HepG2 (cell line): ENCODE data around the gene C20orf96. TPM values are rescaled to one million over a fixed set of nuclear protein-coding genes. Genes with fewer than 3 reads are reported as not detected.

ENCODE experiments used
- ADNP ChIP-seq: sonication (generic); formaldehyde crosslinking; IDR thresholded peaks from 2 replicates; pipeline ENCODE4 v1.4.0; 2020; ENCODE audit warnings: missing genetic modification reagents
- ARNTL ChIP-seq: sonication (generic); formaldehyde crosslinking; IDR thresholded peaks from 2 replicates; pipeline ENCODE4 v1.4.0; 2020; ENCODE audit warnings: mild to moderate bottlenecking, missing genetic modification reagents
- BCLAF1 ChIP-seq: fragments of 450-650 bp; IDR thresholded peaks from 2 replicates; pipeline ENCODE4 v1.6.1; 2017; ENCODE audit warnings: mild to moderate bottlenecking
- ELK4 ChIP-seq: sonication (generic); formaldehyde crosslinking; IDR thresholded peaks from 2 replicates; pipeline ENCODE4 v1.9.0; 2021; ENCODE audit warnings: missing genetic modification reagents, borderline replicate concordance
- FOSL2 ChIP-seq: sonication (generic); formaldehyde crosslinking; IDR thresholded peaks from 2 replicates; pipeline ENCODE4 v1.4.0; 2020; ENCODE audit warnings: missing genetic modification reagents
- IRF9 ChIP-seq: sonication (generic); formaldehyde crosslinking; IDR thresholded peaks from 2 replicates; pipeline ENCODE4 v1.8.0; 2022; ENCODE audit warnings: missing genetic modification reagents, mild to moderate bottlenecking, borderline replicate concordance
- JDP2 ChIP-seq: sonication (generic); formaldehyde crosslinking; IDR thresholded peaks from 2 replicates; pipeline ENCODE4 v1.8.1; 2022; ENCODE audit warnings: missing genetic modification reagents, borderline replicate concordance
- JUNB ChIP-seq: sonication (generic); formaldehyde crosslinking; IDR thresholded peaks from 2 replicates; pipeline ENCODE4 v1.8.0; 2022; ENCODE audit warnings: missing genetic modification reagents, mild to moderate bottlenecking, borderline replicate concordance
- MAZ ChIP-seq, 2 experiments: sonication (generic) in 1 of 2; formaldehyde crosslinking in 1 of 2; IDR thresholded peaks; 2 replicates each; pipeline versions ENCODE4 v1.5.0 to v1.6.1; 2012 to 2020; ENCODE audit warnings: low read depth in 2 of 2, mild to moderate bottlenecking in 2 of 2, borderline replicate concordance in 1 of 2, improper control_type of control experiment in 1 of 2, low read length in 1 of 2, missing genetic modification reagents in 1 of 2, moderate library complexity in 1 of 2
- NR2F1 ChIP-seq, 2 experiments: fragments of 450-650 bp in 1 of 2; formaldehyde crosslinking in 1 of 2; IDR thresholded peaks; 2 replicates each; pipeline versions ENCODE4 v1.5.0 to v1.6.1; 2016 to 2020; ENCODE audit warnings: mild to moderate bottlenecking in 1 of 2, missing compliant biosample characterization in 1 of 2, missing genetic modification reagents in 1 of 2, moderate library complexity in 1 of 2
- NR2F6 ChIP-seq, 2 experiments: IDR thresholded peaks; 2 replicates each; pipeline ENCODE4 v1.6.1; 2016; ENCODE audit warnings: antibody characterized with exemption in 1 of 2, mild to moderate bottlenecking in 1 of 2
- PCBP1 ChIP-seq: fragments of 200-400 bp; formaldehyde crosslinking; IDR thresholded peaks from 2 replicates; pipeline ENCODE4 v1.6.1; 2017; ENCODE audit warnings: mild to moderate bottlenecking, low read depth, low read length, borderline replicate concordance
- SAFB2 ChIP-seq: sonication (generic); formaldehyde crosslinking; IDR thresholded peaks from 2 replicates; pipeline ENCODE4 v1.5.1; 2020; ENCODE audit warnings: missing genetic modification reagents, low read depth, mild to moderate bottlenecking, borderline replicate concordance
- SMAD9 ChIP-seq: sonication (generic); formaldehyde crosslinking; IDR thresholded peaks from 2 replicates; pipeline ENCODE4 v1.5.1; 2020; ENCODE audit warnings: mild to moderate bottlenecking, missing genetic modification reagents
- TOPORS ChIP-seq: sonication (generic); formaldehyde crosslinking; IDR thresholded peaks from 2 replicates; pipeline ENCODE4 v1.8.0; 2023; ENCODE audit warnings: mild to moderate bottlenecking, missing genetic modification reagents
- ZBTB10 ChIP-seq: sonication (generic); formaldehyde crosslinking; IDR thresholded peaks from 2 replicates; pipeline ENCODE4 v1.4.0; 2020; ENCODE audit warnings: missing genetic modification reagents, borderline replicate concordance
- ZNF101 ChIP-seq: sonication (generic); formaldehyde crosslinking; IDR thresholded peaks from 2 replicates; pipeline ENCODE4 v1.4.0; 2020; ENCODE audit warnings: mild to moderate bottlenecking, low read depth, missing genetic modification reagents, borderline replicate concordance
- ZNF546 ChIP-seq: sonication (generic); formaldehyde crosslinking; conservative IDR thresholded peaks from 2 replicates; pipeline ENCODE4 v1.8.1; 2023; ENCODE audit warnings: mild to moderate bottlenecking, missing genetic modification reagents
- ZNF569 ChIP-seq: sonication (generic); formaldehyde crosslinking; IDR thresholded peaks from 2 replicates; pipeline ENCODE4 v1.5.0; 2020; ENCODE audit warnings: mild to moderate bottlenecking, missing genetic modification reagents, moderate library complexity, borderline replicate concordance
- ZNF7 ChIP-seq: IDR thresholded peaks from 2 replicates; pipeline ENCODE4 v1.6.1; 2016; ENCODE audit warnings: missing biosample characterization, missing genetic modification reagents
- polyA plus RNA-seq, 8 experiments: library from polyadenylated mRNA; depleted of rRNA in 3 of 8; stranded (reverse) in 7 of 8; unstranded in 1 of 8; fragments of >200 nt; fragmentation: Illumina TruSeq in 4 of 8; extraction: Trizol in 4 of 8; gene quantifications; 2 replicates each; pipeline versions ENCODE4 v1.2.1 to v1.2.3, GENCODE V29; 2011 to 2016; ENCODE audit warnings: low read depth in 4 of 8, missing spikeins in 1 of 8, mixed read lengths in 1 of 8; ENCODE audit not compliant: insufficient read depth in 1 of 8
- total RNA-seq, 5 experiments: library from RNA; depleted of rRNA; stranded (reverse); fragments of >200 nt; fragmentation: Illumina TruSeq; extraction: Trizol; gene quantifications; 2 replicates each; pipeline ENCODE4 v1.2.3, GENCODE V29; 2016; ENCODE audit warnings: low read depth in 1 of 5

C20orf96 gene
- total and polyA plus RNA-seq, 2 of the 13 experiments (the other 11 are each of a cell fraction or from before 2014, with no cell fraction given): 3.8 to 20.6 TPM

- TF ChIP-seq BCLAF1 (no peak), NR2F1 (CRISPR knock-in tag; IDR thresholded peaks at IDR 0.05) (no peak), NR2F6 (IDR thresholded peaks at IDR 0.05) (no peak), NR2F6 (CRISPR knock-in tag; IDR thresholded peaks at IDR 0.05) (no peak), ARNTL (no peak), ZNF546 (CRISPR knock-in tag) (no peak), ZNF7 (no peak), PCBP1 (no peak), SMAD9 (no peak), ELK4 (CRISPR knock-in tag) (no peak), JUNB (no peak), ZBTB10 (CRISPR knock-in tag) (no peak), IRF9 (CRISPR knock-in tag) (no peak), MAZ (IDR thresholded peaks at IDR 0.05; ENCODE audit: borderline replicate concordance, low read depth, low read length) (no peak), MAZ (CRISPR knock-in tag; IDR thresholded peaks at IDR 0.05; ENCODE audit: low read depth) (no peak), FOSL2 (CRISPR knock-in tag) (no peak), SAFB2 (CRISPR knock-in tag) (no peak; the same call in 1 of the 2 replicates), TOPORS (CRISPR knock-in tag) (no peak), ADNP (CRISPR knock-in tag) (0 out of 2 replicates have a peak, but pooled peaks have one; percentile 16), ZNF101 (no peak), JDP2 (CRISPR knock-in tag) (no peak), ZNF569 (CRISPR knock-in tag) (no peak)
These were observed 37.8 kb upstream of the C20orf96 start (continued) for GRCh38 chr20:328027-328974.
